Astrocyte of the cerebellum (primary cell): ENCODE data around the gene NIPAL3.

Experiments used
- DNase-seq: peaks from one replicate; pipeline ENCODE4 v3.0.0-alpha.2; 2011; ENCODE audit warnings: low read depth
- H3K4me3 ChIP-seq: 2 replicates; pipeline ENCODE4 v1.5.1; 2011; ENCODE audit warnings: mild to moderate bottlenecking, low read depth, low read length, moderate library complexity
- in situ Hi-C: cut with HindIII; loops from 2 replicates; pipeline ENCODE4 v1.10.0; 2017; ENCODE audit warnings: low sequenced_read_pairs
- TF ChIP-seq, protein P1 (sequence below): IDR thresholded peaks from 2 replicates; pipeline ENCODE4 v1.5.1; 2012; ENCODE audit warnings: low read length, low read depth, moderate library complexity, mild to moderate bottlenecking; ENCODE audit errors: missing control alignments

NIPAL3 gene

DNA sequence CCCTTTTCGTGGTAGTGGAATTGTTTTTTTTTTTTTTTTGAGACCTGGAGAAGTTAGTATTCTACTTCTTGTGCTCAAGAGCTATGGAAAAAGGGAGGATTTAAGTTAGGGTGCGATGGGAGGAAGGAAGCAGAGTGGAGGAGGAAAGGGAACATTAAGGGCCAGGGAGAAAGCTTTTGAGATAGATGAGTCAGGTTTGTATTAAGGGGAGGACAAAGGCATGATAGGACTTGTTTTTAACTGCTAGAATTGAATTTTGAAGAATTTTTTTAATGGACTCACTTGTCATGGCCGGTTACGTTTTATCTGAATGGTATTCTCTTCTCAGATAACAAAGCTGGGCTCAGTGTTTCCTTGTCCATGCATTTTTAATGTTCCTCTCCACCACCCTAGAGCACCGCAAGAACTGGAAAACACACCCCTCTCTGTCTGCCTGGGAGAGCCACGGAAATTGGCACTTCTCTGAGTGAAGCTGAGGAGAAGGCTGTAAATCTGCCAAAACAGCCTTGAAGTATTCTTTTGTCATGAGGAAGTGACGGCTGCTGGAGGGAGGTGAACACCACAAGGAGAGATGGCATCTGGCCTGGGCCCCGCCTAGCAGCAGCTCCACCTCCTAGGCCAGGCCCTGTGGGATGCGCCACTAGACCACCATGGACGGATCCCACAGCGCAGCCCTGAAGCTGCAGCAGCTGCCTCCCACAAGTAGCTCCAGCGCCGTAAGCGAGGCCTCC is 3.5 kb downstream of the NIPAL3 start:
- in situ Hi-C loops: no loop called here
- H3K4me3 ChIP-seq: no peak overlapping the region
- TF ChIP-seq, protein P1, sequence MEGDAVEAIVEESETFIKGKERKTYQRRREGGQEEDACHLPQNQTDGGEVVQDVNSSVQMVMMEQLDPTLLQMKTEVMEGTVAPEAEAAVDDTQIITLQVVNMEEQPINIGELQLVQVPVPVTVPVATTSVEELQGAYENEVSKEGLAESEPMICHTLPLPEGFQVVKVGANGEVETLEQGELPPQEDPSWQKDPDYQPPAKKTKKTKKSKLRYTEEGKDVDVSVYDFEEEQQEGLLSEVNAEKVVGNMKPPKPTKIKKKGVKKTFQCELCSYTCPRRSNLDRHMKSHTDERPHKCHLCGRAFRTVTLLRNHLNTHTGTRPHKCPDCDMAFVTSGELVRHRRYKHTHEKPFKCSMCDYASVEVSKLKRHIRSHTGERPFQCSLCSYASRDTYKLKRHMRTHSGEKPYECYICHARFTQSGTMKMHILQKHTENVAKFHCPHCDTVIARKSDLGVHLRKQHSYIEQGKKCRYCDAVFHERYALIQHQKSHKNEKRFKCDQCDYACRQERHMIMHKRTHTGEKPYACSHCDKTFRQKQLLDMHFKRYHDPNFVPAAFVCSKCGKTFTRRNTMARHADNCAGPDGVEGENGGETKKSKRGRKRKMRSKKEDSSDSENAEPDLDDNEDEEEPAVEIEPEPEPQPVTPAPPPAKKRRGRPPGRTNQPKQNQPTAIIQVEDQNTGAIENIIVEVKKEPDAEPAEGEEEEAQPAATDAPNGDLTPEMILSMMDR: no peak
- DNase-seq: peak; percentile 60

DNA sequence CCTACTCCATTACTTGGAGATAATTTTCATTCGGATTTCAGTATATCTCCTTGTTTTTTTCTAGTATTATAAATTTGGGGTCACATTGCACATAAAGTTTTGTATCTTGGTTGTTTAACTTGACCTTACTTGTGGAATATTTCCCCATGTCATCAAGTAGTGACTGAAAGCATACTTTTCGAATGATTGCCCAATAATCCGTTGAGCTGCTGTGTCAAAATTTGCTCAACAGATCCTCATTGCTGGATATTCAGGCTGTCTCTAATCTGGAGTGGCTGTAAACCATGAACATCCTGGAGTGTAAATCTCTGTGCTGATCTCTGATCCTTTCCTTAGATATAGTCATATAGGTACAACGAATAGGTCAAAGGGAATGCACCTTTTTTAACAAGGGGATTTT is 4.9 kb downstream of the NIPAL3 start:
- DNase-seq: no peak
- in situ Hi-C loops: no loop called here
- H3K4me3 ChIP-seq: no peak overlapping the region
- TF ChIP-seq, protein P1: no peak

DNA sequence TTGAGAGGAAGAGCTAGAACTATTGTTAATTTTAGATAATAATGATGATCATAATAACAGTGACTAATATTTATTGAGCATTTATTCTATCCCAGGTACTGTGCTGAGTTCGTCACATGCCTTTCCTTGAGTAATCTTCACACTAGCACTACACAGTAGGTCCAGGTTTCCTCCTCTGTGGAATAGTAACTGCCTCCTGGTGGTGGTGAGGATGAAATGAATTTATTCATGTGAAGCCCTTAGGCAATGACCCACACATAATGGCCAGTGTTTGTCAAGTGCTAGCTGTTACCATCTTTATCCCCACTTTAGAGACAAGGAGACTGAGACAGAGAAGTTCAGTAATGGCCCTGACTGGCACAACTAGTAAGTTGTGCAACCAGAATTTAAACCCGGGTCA is 5.9 kb downstream of the NIPAL3 start:
- TF ChIP-seq, protein P1: no peak
- no peak for DNase-seq
- H3K4me3 ChIP-seq: no peak overlapping the region
- in situ Hi-C loops: no loop called here

DNA sequence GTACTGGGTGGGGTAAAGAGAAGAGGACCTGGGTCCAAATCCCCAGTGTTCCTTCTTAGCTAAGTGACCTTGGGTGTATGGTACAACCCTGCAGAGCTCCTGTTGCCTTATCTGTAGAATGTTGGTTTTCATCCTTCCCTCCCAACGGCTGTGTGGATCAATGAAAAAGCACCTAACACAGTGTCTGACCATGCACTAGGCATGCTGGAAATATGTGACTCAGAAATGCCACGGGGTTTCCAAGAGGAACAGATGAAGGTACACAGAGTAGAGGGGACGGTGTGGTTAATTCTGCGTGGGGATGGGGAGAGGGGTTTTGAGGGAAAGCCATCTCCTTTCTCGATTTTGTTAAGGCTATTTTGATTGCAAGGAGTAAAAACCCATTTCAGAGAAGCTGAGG is 8.6 kb downstream of the NIPAL3 start:
- no peak overlapping the region for H3K4me3 ChIP-seq
- no peak for DNase-seq
- in situ Hi-C loops: no loop called here
- TF ChIP-seq, protein P1: no peak

DNA sequence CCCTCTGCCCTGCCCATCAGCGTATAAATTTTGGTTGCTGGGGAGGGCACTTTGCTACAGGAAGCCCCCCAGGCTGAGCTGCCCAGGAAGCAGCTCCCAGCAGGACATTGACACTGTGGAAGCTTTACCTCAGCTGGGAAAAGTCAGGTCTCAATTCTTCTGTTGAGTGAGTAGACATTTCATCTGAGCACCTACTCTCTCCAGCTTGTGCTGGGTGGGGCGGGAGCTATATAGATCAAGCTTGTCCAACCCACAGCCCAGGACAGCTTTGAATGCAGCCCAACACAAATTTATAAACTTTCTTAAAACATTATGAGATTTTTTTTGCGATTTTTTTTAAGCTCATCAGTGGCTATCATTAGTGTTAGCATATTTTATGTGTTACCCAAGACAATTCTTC is 9.4 kb downstream of the NIPAL3 start:
- no peak overlapping the region for H3K4me3 ChIP-seq
- TF ChIP-seq, protein P1: no peak
- DNase-seq: no peak
- in situ Hi-C loops: no loop called here

DNA sequence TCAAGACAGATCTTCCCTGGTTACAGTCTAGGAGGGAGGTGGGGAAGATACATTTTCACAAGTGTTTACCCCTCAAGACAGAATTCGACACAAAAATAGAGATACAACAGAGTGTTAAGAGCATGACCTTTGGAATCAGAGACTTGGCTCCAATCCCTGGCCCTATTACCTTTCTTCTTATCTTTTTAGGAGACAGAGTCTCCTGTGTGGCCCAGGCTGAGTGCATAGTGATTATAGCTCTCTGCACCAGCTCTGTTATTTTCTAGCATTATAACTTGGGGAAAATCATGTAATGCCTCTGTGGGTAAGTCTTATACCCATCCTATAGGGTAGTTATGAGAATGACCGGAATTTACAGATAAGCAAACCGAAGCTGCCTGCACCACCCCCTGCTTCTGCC is 9.8 kb downstream of the NIPAL3 start:
- no peak for DNase-seq
- in situ Hi-C loops: no loop called here
- no peak overlapping the region for H3K4me3 ChIP-seq
- TF ChIP-seq, protein P1: no peak
